ENCODE measurements around the gene B4GALT2. TPM values are rescaled to one million over a fixed set of nuclear protein-coding genes. Genes with fewer than 3 reads are reported as not detected.
A peak's percentile ranks its signal among the peaks of the same experiment; 100 is the strongest.

Gene B4GALT2
- total and polyA plus RNA-seq, 4 donors: 34.8 to 139 (median 110) TPM

DNA sequence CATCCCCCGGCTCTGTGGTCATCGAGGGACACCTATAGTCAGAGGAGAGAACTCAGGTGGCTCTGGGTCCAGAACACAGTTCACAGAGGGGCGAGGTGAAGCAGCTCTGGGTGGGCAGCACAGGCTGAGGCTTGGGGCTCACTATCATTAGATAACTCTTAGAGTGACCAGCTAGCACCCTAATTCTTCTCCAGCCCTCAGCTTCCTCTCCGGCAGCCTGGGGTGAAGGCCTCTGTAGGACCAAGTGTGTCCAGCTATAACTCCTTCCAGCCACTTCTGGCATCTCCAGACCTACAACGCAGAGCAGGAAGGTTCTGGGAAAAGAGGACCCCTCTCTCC lies 44.1 kb upstream of the B4GALT2 start:
- H3K9me3 ChIP-seq (ENCODE audit: control insufficient read depth, insufficient read depth, low read length): no peaks in the 10 kb centered on the region
- peaks cover 19% of the 10 kb centered on the region for H3K27me3 ChIP-seq (ENCODE audit: control insufficient read depth, insufficient read depth, low read length)
- H3K4me1 ChIP-seq (ENCODE audit: control insufficient read depth, insufficient read depth, low read length): peaks cover 49% of the 10 kb centered on the region
- no peak overlapping the region for H3K27ac ChIP-seq (ENCODE audit: low read depth, low read length)
- WGBS (ENCODE audit: insufficient coverage): 33% methylated on average over 5 of the region's 5 CpGs
- no peak for DNase-seq (ENCODE audit: low read depth in 4 of 6, low spot score in 6 of 6)
- H3K36me3 ChIP-seq (ENCODE audit: control insufficient read depth, insufficient read depth, low read length): peaks cover 28% of the 10 kb centered on the region
- H3K4me3 ChIP-seq (ENCODE audit: low read depth, low read length): no peak overlapping the region

DNA sequence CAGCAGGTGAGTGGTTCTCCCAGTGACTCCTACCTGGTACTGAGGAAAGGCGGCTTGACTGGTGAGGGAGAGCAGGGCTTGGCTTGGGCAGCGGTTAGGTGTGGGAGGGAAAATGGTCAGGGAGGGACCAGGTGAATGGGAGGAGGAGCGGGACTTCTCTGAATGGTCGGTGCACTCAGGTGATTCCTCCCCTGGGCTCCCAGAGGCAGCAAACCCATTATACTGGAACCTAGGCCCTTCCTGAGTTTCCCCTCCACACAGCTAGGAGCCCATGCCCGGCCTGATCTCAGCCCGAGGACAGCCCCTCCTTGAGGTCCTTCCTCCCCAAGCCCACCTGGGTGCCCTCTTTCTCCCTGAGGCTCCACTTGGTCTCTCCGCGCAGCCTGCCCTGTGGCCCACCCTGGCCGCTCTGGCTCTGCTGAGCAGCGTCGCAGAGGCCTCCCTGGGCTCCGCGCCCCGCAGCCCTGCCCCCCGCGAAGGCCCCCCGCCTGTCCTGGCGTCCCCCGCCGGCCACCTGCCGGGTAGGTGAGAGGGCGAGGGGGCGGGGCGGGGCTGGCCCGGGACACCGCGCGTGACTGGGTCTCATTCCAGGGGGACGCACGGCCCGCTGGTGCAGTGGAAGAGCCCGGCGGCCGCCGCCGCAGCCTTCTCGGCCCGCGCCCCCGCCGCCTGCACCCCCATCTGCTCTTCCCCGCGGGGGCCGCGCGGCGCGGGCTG lies 43.1 kb upstream of the B4GALT2 start:
- WGBS (ENCODE audit: insufficient coverage): 2% methylated on average over 45 of the region's 48 CpGs
- H3K36me3 ChIP-seq (ENCODE audit: control insufficient read depth, insufficient read depth, low read length): peaks cover 18% of the 10 kb centered on the region
- peaks cover 19% of the 10 kb centered on the region for H3K27me3 ChIP-seq (ENCODE audit: control insufficient read depth, insufficient read depth, low read length)
- DNase-seq (ENCODE audit: low read depth in 4 of 6, low spot score in 6 of 6): no peak
- H3K4me1 ChIP-seq (ENCODE audit: control insufficient read depth, insufficient read depth, low read length): peaks cover 49% of the 10 kb centered on the region
- H3K27ac ChIP-seq (ENCODE audit: low read depth, low read length): no peak overlapping the region
- H3K4me3 ChIP-seq (ENCODE audit: low read depth, low read length): no peak overlapping the region
- H3K9me3 ChIP-seq (ENCODE audit: control insufficient read depth, insufficient read depth, low read length): no peaks in the 10 kb centered on the region

DNA sequence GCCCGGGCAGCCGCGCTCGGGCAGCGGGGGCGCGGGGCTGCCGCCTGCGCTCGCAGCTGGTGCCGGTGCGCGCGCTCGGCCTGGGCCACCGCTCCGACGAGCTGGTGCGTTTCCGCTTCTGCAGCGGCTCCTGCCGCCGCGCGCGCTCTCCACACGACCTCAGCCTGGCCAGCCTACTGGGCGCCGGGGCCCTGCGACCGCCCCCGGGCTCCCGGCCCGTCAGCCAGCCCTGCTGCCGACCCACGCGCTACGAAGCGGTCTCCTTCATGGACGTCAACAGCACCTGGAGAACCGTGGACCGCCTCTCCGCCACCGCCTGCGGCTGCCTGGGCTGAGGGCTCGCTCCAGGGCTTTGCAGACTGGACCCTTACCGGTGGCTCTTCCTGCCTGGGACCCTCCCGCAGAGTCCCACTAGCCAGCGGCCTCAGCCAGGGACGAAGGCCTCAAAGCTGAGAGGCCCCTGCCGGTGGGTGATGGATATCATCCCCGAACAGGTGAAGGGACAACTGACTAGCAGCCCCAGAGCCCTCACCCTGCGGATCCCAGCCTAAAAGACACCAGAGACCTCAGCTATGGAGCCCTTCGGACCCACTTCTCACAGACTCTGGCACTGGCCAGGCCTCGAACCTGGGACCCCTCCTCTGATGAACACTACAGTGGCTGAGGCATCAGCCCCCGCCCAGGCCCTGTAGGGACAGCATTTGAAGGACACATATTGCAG lies 42.4 kb upstream of the B4GALT2 start:
- no peak overlapping the region for H3K27ac ChIP-seq (ENCODE audit: low read depth, low read length)
- peak overlapping the region; percentile 19 for H3K4me3 ChIP-seq (ENCODE audit: low read depth, low read length)
- 5% methylated on average over 54 of the region's 56 CpGs for WGBS (ENCODE audit: insufficient coverage)
- no peaks in the 10 kb centered on the region for H3K9me3 ChIP-seq (ENCODE audit: control insufficient read depth, insufficient read depth, low read length)
- peaks cover 19% of the 10 kb centered on the region for H3K27me3 ChIP-seq (ENCODE audit: control insufficient read depth, insufficient read depth, low read length)
- peak in 2 of 6 donors; percentile 66 to 72 for DNase-seq (ENCODE audit: low read depth in 4 of 6, low spot score in 6 of 6)
- peaks cover 49% of the 10 kb centered on the region for H3K4me1 ChIP-seq (ENCODE audit: control insufficient read depth, insufficient read depth, low read length)
- peaks cover 13% of the 10 kb centered on the region for H3K36me3 ChIP-seq (ENCODE audit: control insufficient read depth, insufficient read depth, low read length)

DNA sequence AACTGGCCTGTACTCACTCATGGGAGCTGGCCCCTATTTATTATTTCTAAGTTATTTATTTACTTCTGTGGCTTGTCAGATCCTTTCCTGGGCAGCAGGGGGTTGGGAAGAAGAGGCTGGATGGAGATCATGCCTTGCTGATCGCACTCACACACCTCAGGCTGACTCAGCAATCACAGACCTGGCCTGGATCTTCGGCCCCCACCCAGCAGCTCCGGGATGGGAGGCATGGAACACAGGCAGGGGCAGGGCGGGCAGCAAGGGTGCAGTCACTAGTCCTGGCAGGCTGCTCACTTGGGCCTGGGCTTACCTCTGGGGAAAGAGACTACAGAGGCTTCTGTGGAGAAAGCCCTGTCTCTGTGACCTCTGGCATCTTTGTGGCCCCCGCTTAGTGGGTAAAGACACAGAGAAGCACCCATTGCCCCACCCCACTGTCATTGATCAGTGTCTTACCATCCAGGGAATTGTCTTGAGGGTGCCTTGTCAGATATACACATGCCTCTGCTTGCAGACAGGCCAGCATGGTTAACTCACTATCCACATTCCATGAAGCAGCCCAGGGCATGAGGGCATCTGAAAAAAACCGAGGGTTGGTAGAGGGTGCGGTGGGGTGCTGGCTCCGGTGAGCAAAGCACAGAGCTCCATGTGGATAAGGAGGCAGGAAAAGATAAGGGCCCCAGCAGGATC lies 41.7 kb upstream of the B4GALT2 start:
- H3K27ac ChIP-seq (ENCODE audit: low read depth, low read length): no peak overlapping the region
- 88% methylated on average over 8 of the region's 8 CpGs for WGBS (ENCODE audit: insufficient coverage)
- DNase-seq (ENCODE audit: low read depth in 4 of 6, low spot score in 6 of 6): no peak

DNA sequence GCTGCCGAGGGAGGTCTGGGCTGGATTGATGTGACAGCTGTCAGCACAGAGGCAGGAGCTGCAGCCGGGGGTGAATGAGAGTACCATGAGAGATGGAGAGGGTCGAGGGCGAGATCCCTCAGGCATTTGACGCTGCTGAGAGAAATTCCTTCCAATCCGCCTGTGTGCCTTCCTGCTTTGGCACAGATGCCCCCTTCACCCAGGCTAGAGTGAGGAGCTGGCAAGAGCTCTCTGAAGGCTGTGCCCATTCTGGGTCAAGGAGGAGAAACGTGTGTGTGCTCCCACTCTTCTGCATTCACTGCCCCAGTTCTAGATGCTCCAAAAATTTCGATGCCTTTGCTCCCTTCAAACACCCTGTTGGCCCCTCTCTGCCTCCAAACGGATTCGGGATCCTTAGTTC lies 40.6 kb upstream of the B4GALT2 start:
- Histone ChIP-seq H3K4me3 (ENCODE audit: low read depth, low read length) (no peak overlapping the region), H3K27ac (ENCODE audit: low read depth, low read length) (no peak overlapping the region), H3K27me3 (ENCODE audit: control insufficient read depth, insufficient read depth, low read length) (peaks cover 10% of the 10 kb centered on the region), H3K36me3 (ENCODE audit: control insufficient read depth, insufficient read depth, low read length) (peaks cover 7% of the 10 kb centered on the region), H3K4me1 (ENCODE audit: control insufficient read depth, insufficient read depth, low read length) (peaks cover 39% of the 10 kb centered on the region), H3K9me3 (ENCODE audit: control insufficient read depth, insufficient read depth, low read length) (no peaks in the 10 kb centered on the region)
- WGBS (ENCODE audit: insufficient coverage): 73% methylated on average over 6 of the region's 10 CpGs
- DNase-seq (ENCODE audit: low read depth in 4 of 6, low spot score in 6 of 6): no peak

More for the DNA sequence above, 41.7 kb upstream of the B4GALT2 start:
- Histone ChIP-seq H3K4me3 (ENCODE audit: low read depth, low read length) (no peak overlapping the region), H3K27me3 (ENCODE audit: control insufficient read depth, insufficient read depth, low read length) (peaks cover 19% of the 10 kb centered on the region), H3K4me1 (ENCODE audit: control insufficient read depth, insufficient read depth, low read length) (peaks cover 49% of the 10 kb centered on the region), H3K9me3 (ENCODE audit: control insufficient read depth, insufficient read depth, low read length) (no peaks in the 10 kb centered on the region), H3K36me3 (ENCODE audit: control insufficient read depth, insufficient read depth, low read length) (peaks cover 7% of the 10 kb centered on the region)

DNA sequence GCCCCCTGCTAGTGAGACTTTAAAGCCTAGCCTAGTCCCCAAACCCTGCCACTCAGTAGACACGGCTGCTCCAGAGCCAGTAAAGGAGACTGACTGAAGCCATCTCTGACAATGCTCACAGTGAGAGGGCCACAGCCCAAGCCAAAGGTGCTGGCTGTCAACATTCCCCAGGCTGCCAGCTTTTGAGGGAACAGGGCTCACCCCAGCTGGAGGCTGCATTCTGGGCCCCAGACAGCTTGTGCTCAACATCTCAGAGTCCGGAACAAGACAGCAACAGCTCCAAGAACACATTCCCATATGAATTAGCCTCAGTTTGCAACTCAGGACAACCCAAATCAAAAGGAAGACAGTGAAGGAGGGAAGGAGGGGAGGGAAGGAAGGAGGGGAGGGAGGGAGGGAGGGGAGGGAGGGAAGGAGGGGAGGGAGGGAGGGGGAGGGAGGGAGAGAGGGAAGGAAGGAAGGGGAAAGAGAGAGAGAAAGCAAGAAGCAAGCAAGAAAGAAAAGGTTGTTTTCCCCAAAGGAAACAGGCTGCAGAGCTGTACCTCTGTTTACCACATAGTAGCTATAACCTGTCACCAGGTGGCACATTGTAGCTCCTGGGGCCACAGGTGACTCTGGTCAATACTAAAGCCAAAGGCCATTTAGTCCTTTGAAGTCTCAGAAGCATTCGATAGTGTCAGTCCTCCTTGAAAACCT lies 40.0 kb upstream of the B4GALT2 start:
- Histone ChIP-seq H3K4me1 (ENCODE audit: control insufficient read depth, insufficient read depth, low read length) (peaks cover 32% of the 10 kb centered on the region), H3K27me3 (ENCODE audit: control insufficient read depth, insufficient read depth, low read length) (peaks cover 3% of the 10 kb centered on the region), H3K27ac (ENCODE audit: low read depth, low read length) (no peak overlapping the region), H3K4me3 (ENCODE audit: low read depth, low read length) (no peak overlapping the region), H3K36me3 (ENCODE audit: control insufficient read depth, insufficient read depth, low read length) (peaks cover 7% of the 10 kb centered on the region), H3K9me3 (ENCODE audit: control insufficient read depth, insufficient read depth, low read length) (no peaks in the 10 kb centered on the region)
- peak in 1 of 6 donors; percentile 33 for DNase-seq (ENCODE audit: low read depth in 4 of 6, low spot score in 6 of 6)
- WGBS (ENCODE audit: insufficient coverage): 67% methylated on average over 2 of the region's 3 CpGs

DNA sequence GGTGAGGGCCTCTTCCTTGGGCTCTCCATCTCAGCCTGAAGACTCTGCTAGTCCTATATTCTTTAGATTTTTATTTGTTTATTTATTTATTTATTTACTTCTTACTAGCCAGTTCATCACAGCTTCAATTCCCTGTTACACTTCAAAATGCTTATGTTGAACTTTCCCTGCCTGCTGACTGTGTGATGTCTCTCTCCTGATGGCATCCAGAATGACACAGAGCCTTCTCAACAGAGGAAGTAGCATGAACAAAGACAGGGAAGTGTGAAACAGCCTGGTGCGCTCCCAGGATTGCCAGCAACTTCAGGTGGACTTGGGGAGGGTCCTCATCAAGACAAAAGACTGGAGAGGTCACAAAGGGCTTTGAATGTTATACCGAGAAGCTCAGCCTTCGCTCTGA lies 36.6 kb upstream of the B4GALT2 start:
- 88% methylated on average over 3 of the region's 3 CpGs for WGBS (ENCODE audit: insufficient coverage)
- peaks cover under 1% of the 10 kb centered on the region for H3K36me3 ChIP-seq (ENCODE audit: control insufficient read depth, insufficient read depth, low read length)
- H3K27ac ChIP-seq (ENCODE audit: low read depth, low read length): no peak overlapping the region
- no peak for DNase-seq (ENCODE audit: low read depth in 4 of 6, low spot score in 6 of 6)
- H3K4me1 ChIP-seq (ENCODE audit: control insufficient read depth, insufficient read depth, low read length): peaks cover 26% of the 10 kb centered on the region
- no peaks in the 10 kb centered on the region for H3K9me3 ChIP-seq (ENCODE audit: control insufficient read depth, insufficient read depth, low read length)
- H3K4me3 ChIP-seq (ENCODE audit: low read depth, low read length): no peak overlapping the region
- H3K27me3 ChIP-seq (ENCODE audit: control insufficient read depth, insufficient read depth, low read length): no peaks in the 10 kb centered on the region

DNA sequence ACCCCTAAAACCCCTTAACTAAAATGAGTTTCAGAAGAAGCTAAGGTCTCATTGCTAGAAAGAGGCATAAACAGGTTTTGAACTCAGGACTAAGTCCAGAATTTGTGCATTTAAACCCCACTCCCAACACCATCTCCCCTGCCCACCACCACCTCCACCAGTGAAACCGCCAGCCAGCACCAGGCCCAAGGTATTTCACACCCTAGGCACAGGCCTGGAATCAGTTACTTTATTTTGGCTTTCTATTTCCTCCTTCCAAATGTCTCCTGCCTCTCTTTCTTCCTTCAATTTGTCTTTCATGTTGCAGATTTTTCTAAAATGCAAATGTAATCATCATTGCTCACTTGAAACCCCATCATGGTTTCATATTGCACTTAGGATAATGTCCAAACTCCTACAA lies 34.1 kb upstream of the B4GALT2 start:
- Histone ChIP-seq H3K4me3 (ENCODE audit: low read depth, low read length) (no peak overlapping the region), H3K27me3 (ENCODE audit: control insufficient read depth, insufficient read depth, low read length) (no peaks in the 10 kb centered on the region), H3K9me3 (ENCODE audit: control insufficient read depth, insufficient read depth, low read length) (no peaks in the 10 kb centered on the region), H3K4me1 (ENCODE audit: control insufficient read depth, insufficient read depth, low read length) (peaks cover 46% of the 10 kb centered on the region), H3K27ac (ENCODE audit: low read depth, low read length) (no peak overlapping the region), H3K36me3 (ENCODE audit: control insufficient read depth, insufficient read depth, low read length) (peaks cover 9% of the 10 kb centered on the region)
- DNase-seq (ENCODE audit: low read depth in 4 of 6, low spot score in 6 of 6): no peak
- WGBS (ENCODE audit: insufficient coverage): 100% methylated on average over 1 of the region's 1 CpG

DNA sequence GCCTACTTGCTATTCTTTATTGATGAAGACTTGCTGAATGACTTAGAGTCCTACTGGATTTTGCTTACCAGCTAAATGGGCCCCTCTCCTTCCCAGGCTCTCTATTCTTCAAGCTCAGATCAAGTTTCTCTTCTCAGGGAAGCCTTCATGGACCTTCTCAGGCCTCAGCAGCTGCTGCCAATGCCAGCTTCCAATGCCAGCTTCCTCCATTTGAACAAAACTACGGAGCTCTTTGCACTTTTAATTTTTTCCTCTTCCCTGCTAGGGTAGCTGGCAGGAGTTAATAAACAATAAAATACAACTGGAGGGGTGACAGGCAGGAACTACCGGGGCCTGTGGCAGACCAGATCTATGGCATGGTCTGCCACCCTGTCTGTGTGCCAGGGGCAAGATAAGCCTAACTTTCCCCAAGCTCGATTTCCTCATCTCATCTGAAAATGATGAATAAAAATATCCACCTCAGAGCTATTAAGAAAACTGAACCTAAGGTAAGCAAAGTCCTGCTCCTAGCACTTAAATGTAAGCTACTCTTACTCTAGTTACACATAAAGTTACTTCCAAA lies 33.3 kb upstream of the B4GALT2 start:
- Histone ChIP-seq H3K27ac (ENCODE audit: low read depth, low read length) (peak overlapping the region; percentile 93), H3K36me3 (ENCODE audit: control insufficient read depth, insufficient read depth, low read length) (peaks cover 16% of the 10 kb centered on the region), H3K4me1 (ENCODE audit: control insufficient read depth, insufficient read depth, low read length) (peaks cover 48% of the 10 kb centered on the region), H3K27me3 (ENCODE audit: control insufficient read depth, insufficient read depth, low read length) (no peaks in the 10 kb centered on the region), H3K9me3 (ENCODE audit: control insufficient read depth, insufficient read depth, low read length) (no peaks in the 10 kb centered on the region), H3K4me3 (ENCODE audit: low read depth, low read length) (peak overlapping the region; percentile 93)
- 0% methylated on average over 2 of the region's 3 CpGs for WGBS (ENCODE audit: insufficient coverage)
- no peak for DNase-seq (ENCODE audit: low read depth in 4 of 6, low spot score in 6 of 6)

All from spinal cord (tissue), 10 donors.